HG02798 (cell line): ENCODE data around the gene MFSD12.
"Not testable (repeated sequence)": the region's sequence is repeated elsewhere in the genome, so short reads cannot be mapped to it uniquely, and the experiment has no call there.

Experiments
- ATAC-seq: cut with Tn5 transposase; IDR thresholded peaks from one replicate; pipeline ENCODE4 v1.9.1; 2021; ENCODE audit warnings: mild to moderate bottlenecking; ENCODE audit not compliant: unreplicated experiment, poor library complexity

Gene MFSD12

GRCh38 chr19:3538965-3539755, 18.2 kb downstream of the MFSD12 start, which contains the start of gene TEKTIP1:
Gene TEKTIP1 (plus strand): TSS chr19:3539174. CDS start chr19:3539178, 4 bp downstream.
- ATAC-seq, result no peak

- no peak for ATAC-seq
These were observed 19.0 kb downstream of the MFSD12 start for GRCh38 chr19:3538258-3538929.

GRCh38 chr19:3537438-3538240, 19.7 kb downstream of the MFSD12 start:
- ATAC-seq, result no peak

- no peak for ATAC-seq
These were observed 20.3 kb downstream of the MFSD12 start for GRCh38 chr19:3537101-3537437.

GRCh38 chr19:3536429-3537100, 20.8 kb downstream of the MFSD12 start:
- ATAC-seq, result no peak

- ATAC-seq, result no peak
These were observed 21.4 kb downstream of the MFSD12 start for GRCh38 chr19:3535981-3536380.

GRCh38 chr19:3535563-3535965, 21.8 kb downstream of the MFSD12 start:
- no peak for ATAC-seq

GRCh38 chr19:3535235-3535535, 22.2 kb downstream of the MFSD12 start:
- ATAC-seq, result no peak

GRCh38 chr19:3534375-3535234, 22.8 kb downstream of the MFSD12 start:
- ATAC-seq, result no peak

GRCh38 chr19:3533563-3534216, 23.7 kb downstream of the MFSD12 start:
- no peak for ATAC-seq

GRCh38 chr19:3533033-3533432, 24.4 kb downstream of the MFSD12 start:
- no peak for ATAC-seq

GRCh38 chr19:3532154-3532786, 25.1 kb downstream of the MFSD12 start:
- no peak for ATAC-seq

GRCh38 chr19:3531716-3532115, 25.7 kb downstream of the MFSD12 start:
- no peak for ATAC-seq

GRCh38 chr19:3530389-3530788, 27.0 kb downstream of the MFSD12 start:
- no peak for ATAC-seq

GRCh38 chr19:3529299-3529698, 28.1 kb downstream of the MFSD12 start:
- not testable (repeated sequence) for ATAC-seq

- ATAC-seq, result no peak
These were observed 28.7 kb downstream of the MFSD12 start for GRCh38 chr19:3528539-3529211.

- no peak for ATAC-seq
These were observed 29.3 kb downstream of the MFSD12 start for GRCh38 chr19:3528080-3528479.

- no peak for ATAC-seq
These were observed 30.0 kb downstream of the MFSD12 start for GRCh38 chr19:3527238-3527910.
